Breast epithelium (tissue), 3 donors: ENCODE results near the gene ABCC1.

Experiments used
- POLR2A ChIP-seq: fragments of 450-650 bp; IDR thresholded peaks from one replicate; pipeline ENCODE4 v1.6.1; 2016; ENCODE audit warnings: antibody characterized with exemption, mild to moderate bottlenecking, moderate library complexity
- POLR2AphosphoS5 ChIP-seq, 3 donors: sonication (generic); formaldehyde crosslinking; IDR thresholded peaks; one replicate each; pipeline ENCODE4 v1.6.1; 2017; ENCODE audit warnings: antibody characterized with exemption in 3 of 3
- TF ChIP-seq, protein P1 (sequence below), 3 donors: fragments of 450-650 bp; IDR thresholded peaks; one replicate each; pipeline ENCODE4 v1.5.1; 2016 to 2017; ENCODE audit warnings: antibody characterized with exemption in 3 of 3, mild to moderate bottlenecking in 3 of 3, moderate library complexity in 3 of 3

DNA sequence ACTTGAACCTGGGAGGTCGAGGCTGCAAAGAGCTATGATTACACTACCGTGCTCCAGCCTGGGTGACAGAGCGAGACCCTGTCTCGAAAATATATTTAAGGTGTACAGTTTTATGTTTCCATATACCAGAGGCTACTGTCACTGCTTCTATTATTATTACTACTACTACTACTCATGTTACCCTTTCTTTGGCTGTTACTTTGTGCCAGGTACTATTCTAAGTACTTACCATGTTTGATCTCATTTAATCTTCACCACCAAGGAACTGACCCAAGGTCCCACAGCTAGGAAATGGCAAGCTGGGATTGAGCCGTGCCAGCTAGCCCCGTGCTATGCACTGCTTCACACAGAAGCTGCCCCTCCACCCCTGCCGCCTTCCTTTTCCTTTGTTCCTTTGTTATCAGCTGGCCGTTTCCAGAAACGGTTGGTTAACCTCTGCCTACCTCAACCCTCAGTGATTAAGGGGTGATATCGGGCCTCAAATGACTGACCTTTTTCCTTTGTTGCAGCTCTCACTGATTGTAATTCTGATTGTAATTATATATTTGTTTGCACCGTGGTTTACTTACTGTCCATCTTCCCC lies 78.4 kb downstream of the ABCC1 start:
- TF ChIP-seq, protein P1, sequence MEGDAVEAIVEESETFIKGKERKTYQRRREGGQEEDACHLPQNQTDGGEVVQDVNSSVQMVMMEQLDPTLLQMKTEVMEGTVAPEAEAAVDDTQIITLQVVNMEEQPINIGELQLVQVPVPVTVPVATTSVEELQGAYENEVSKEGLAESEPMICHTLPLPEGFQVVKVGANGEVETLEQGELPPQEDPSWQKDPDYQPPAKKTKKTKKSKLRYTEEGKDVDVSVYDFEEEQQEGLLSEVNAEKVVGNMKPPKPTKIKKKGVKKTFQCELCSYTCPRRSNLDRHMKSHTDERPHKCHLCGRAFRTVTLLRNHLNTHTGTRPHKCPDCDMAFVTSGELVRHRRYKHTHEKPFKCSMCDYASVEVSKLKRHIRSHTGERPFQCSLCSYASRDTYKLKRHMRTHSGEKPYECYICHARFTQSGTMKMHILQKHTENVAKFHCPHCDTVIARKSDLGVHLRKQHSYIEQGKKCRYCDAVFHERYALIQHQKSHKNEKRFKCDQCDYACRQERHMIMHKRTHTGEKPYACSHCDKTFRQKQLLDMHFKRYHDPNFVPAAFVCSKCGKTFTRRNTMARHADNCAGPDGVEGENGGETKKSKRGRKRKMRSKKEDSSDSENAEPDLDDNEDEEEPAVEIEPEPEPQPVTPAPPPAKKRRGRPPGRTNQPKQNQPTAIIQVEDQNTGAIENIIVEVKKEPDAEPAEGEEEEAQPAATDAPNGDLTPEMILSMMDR (IDR thresholded peaks at IDR 0.05) = no peak
- TF ChIP-seq POLR2AphosphoS5 (IDR thresholded peaks at IDR 0.05) (no peak), POLR2A (no peak)
